Uterus (tissue), 2 donors: ENCODE data around the gene ANO7.

Experiments used
- CTCF ChIP-seq, 4 experiments: fragments of 200-600 bp in 2 of 4; fragments of 450-650 bp in 2 of 4; sonication (generic) in 2 of 4; IDR thresholded peaks; one replicate each; pipeline ENCODE4 v1.5.1; 2016 to 2019; ENCODE audit warnings: antibody characterized with exemption in 4 of 4, mild to moderate bottlenecking in 2 of 4, moderate library complexity in 1 of 4
- POLR2A ChIP-seq, 2 donors: fragments of 450-650 bp; IDR thresholded peaks; one replicate each; pipeline ENCODE4 v1.6.1; 2016; ENCODE audit warnings: antibody characterized with exemption in 2 of 2, mild to moderate bottlenecking in 1 of 2, moderate library complexity in 1 of 2

- TF ChIP-seq CTCF (IDR thresholded peaks at IDR 0.05), result no peak
- TF ChIP-seq POLR2A (IDR thresholded peaks at IDR 0.05), result no peak
Observed at GRCh38 chr2:241155936-241156335, 32.5 kb upstream of the ANO7 start.
